Endothelial cell (in vitro differentiated cells): ENCODE data around the gene ACKR2. TPM values are rescaled to one million over a fixed set of nuclear protein-coding genes. Genes with fewer than 3 reads are reported as not detected.

Source experiments
- DNase-seq: peaks from one replicate; pipeline ENCODE4 v3.0.0; 2021; ENCODE audit warnings: low spot score
- H3K27ac Mint-ChIP-seq: one replicate; pipeline ENCODE4 v1.8.0; 2021; ENCODE audit warnings: mixed read lengths, inconsistent platforms; ENCODE audit not compliant: unreplicated experiment
- H3K27me3 Mint-ChIP-seq: one replicate; pipeline ENCODE4 v1.8.0; 2021; ENCODE audit warnings: mild to moderate bottlenecking, moderate library complexity, mixed read lengths, inconsistent platforms; ENCODE audit not compliant: unreplicated experiment
- H3K36me3 Mint-ChIP-seq: one replicate; pipeline ENCODE4 v1.8.0; 2021; ENCODE audit warnings: mild to moderate bottlenecking, low read depth, mixed read lengths, inconsistent platforms; ENCODE audit not compliant: unreplicated experiment
- H3K4me1 Mint-ChIP-seq: one replicate; pipeline ENCODE4 v1.8.0; 2021; ENCODE audit warnings: mild to moderate bottlenecking, mixed read lengths, inconsistent platforms; ENCODE audit not compliant: unreplicated experiment
- H3K4me3 Mint-ChIP-seq: one replicate; pipeline ENCODE4 v1.8.0; 2021; ENCODE audit warnings: mild to moderate bottlenecking, mixed read lengths, inconsistent platforms; ENCODE audit not compliant: unreplicated experiment
- H3K9me3 Mint-ChIP-seq: one replicate; pipeline ENCODE4 v1.8.0; 2021; ENCODE audit warnings: mixed read lengths, inconsistent platforms; ENCODE audit not compliant: unreplicated experiment
- total RNA-seq: library from RNA; stranded (reverse); fragmentation: NEBNext Ultra II Directional; extraction: Animal tissue kit (Norgen Biotek cat#: 25700); gene quantifications from one replicate; pipeline ENCODE4 v1.2.1, GENCODE V29; 2021; ENCODE audit not compliant: unreplicated experiment
- TF ChIP-seq, protein P1 (sequence below): fragments of 200-600 bp; sonication (generic); IDR thresholded peaks from one replicate; pipeline ENCODE4 v1.5.0; 2021; ENCODE audit warnings: antibody characterized with exemption; ENCODE audit not compliant: unreplicated experiment

The ACKR2 gene
- total RNA-seq, 1 donor from 2014 or later: 3.8 TPM

DNA sequence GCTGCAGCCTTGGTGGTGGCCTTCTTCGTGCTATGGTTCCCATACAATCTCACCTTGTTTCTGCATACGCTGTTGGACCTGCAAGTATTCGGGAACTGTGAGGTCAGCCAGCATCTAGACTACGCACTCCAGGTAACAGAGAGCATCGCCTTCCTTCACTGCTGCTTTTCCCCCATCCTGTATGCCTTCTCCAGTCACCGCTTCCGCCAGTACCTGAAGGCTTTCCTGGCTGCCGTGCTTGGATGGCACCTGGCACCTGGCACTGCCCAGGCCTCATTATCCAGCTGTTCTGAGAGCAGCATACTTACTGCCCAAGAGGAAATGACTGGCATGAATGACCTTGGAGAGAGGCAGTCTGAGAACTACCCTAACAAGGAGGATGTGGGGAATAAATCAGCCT lies 56.0 kb downstream of the ACKR2 start:
- Mint-ChIP-seq H3K4me1 (no peaks in the 10 kb centered on the region), H3K9me3 (no peaks in the 10 kb centered on the region), H3K27ac (no peak overlapping the region), H3K27me3 (peaks cover 7% of the 10 kb centered on the region), H3K4me3 (no peak overlapping the region), H3K36me3 (peaks cover 4% of the 10 kb centered on the region)
- TF ChIP-seq, protein P1, sequence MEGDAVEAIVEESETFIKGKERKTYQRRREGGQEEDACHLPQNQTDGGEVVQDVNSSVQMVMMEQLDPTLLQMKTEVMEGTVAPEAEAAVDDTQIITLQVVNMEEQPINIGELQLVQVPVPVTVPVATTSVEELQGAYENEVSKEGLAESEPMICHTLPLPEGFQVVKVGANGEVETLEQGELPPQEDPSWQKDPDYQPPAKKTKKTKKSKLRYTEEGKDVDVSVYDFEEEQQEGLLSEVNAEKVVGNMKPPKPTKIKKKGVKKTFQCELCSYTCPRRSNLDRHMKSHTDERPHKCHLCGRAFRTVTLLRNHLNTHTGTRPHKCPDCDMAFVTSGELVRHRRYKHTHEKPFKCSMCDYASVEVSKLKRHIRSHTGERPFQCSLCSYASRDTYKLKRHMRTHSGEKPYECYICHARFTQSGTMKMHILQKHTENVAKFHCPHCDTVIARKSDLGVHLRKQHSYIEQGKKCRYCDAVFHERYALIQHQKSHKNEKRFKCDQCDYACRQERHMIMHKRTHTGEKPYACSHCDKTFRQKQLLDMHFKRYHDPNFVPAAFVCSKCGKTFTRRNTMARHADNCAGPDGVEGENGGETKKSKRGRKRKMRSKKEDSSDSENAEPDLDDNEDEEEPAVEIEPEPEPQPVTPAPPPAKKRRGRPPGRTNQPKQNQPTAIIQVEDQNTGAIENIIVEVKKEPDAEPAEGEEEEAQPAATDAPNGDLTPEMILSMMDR: no peak
- DNase-seq: no peak

DNA sequence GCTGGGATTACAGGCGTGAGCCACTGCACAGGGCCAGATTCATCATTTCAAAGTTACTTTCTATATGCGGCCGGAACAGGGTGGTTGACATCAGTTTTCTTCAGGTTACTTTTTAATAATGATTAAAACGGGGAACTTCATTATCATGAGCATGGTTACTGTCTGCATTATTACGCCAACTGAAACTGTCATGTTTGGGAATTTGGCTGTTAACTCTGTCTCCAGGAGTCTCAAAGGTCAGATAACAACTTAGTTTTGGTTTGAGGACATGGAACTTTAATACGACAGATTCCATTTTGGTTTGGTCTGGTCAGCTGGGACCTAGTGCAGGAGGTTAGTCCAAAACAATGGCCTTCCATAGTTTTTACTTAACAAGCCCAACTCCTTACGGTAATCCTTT lies 57.9 kb downstream of the ACKR2 start:
- no peaks in the 10 kb centered on the region for H3K4me1 Mint-ChIP-seq
- no peaks in the 10 kb centered on the region for H3K9me3 Mint-ChIP-seq
- H3K27me3 Mint-ChIP-seq: peaks cover 7% of the 10 kb centered on the region
- H3K36me3 Mint-ChIP-seq: peaks cover 4% of the 10 kb centered on the region
- no peak overlapping the region for H3K4me3 Mint-ChIP-seq
- TF ChIP-seq, protein P1: no peak
- H3K27ac Mint-ChIP-seq: no peak overlapping the region
- no peak for DNase-seq

DNA sequence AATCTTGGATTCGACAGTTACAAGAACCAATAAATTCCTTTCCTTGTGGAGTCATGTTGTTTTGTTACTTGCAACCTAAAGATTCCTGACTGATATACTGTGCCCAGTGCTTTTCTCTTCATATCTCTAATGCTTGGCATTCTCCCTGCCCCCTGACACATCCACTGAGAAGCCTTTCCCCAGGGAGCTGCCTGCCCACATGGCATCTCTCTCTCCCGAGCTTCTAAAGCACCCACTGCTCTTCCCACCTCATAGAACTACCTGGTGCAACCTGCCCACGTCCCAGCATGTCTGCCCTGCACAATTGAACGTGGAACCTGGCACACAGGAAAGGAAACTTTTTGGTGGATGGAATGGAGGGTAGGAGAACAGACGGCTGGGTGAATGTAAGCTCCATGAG lies 59.6 kb downstream of the ACKR2 start:
- no peaks in the 10 kb centered on the region for H3K9me3 Mint-ChIP-seq
- peaks cover 4% of the 10 kb centered on the region for H3K36me3 Mint-ChIP-seq
- peaks cover 5% of the 10 kb centered on the region for H3K27me3 Mint-ChIP-seq
- TF ChIP-seq, protein P1: no peak
- H3K4me1 Mint-ChIP-seq: no peaks in the 10 kb centered on the region
- no peak for DNase-seq
- no peak overlapping the region for H3K27ac Mint-ChIP-seq
- H3K4me3 Mint-ChIP-seq: no peak overlapping the region

DNA sequence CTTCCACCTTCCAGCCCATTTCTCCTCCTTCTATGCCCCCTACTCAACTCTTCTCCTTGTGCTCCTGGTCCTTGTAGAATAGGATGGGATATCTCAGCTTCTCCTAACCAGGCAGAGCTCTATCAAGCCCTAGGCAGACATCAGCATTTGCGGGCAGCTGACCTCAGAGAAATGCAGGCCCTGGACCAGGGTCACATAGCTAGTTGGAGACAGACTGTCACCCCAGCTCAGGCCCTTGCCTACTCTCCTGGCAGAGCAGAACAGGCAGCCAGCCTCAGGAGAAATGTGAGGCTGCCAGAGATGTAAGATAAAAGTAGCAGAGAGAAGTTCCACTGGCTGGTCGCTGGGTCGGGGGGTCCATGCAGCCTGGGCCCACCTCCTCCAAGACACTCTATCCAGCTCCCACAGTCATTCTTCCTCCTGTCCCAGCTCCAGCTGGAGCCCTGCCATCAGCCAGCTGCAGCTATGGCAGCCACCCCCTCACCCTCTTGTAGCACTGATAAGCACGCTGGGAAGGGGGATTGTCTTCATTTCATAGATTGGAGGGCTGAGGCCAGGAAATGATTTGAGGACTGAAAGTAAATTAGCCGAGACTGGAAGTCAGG lies 62.4 kb downstream of the ACKR2 start:
- no peak for DNase-seq
- TF ChIP-seq, protein P1: no peak
- Mint-ChIP-seq H3K36me3 (peaks cover 4% of the 10 kb centered on the region), H3K4me3 (no peak overlapping the region), H3K27me3 (peaks cover 5% of the 10 kb centered on the region), H3K27ac (no peak overlapping the region), H3K4me1 (no peaks in the 10 kb centered on the region), H3K9me3 (no peaks in the 10 kb centered on the region)

DNA sequence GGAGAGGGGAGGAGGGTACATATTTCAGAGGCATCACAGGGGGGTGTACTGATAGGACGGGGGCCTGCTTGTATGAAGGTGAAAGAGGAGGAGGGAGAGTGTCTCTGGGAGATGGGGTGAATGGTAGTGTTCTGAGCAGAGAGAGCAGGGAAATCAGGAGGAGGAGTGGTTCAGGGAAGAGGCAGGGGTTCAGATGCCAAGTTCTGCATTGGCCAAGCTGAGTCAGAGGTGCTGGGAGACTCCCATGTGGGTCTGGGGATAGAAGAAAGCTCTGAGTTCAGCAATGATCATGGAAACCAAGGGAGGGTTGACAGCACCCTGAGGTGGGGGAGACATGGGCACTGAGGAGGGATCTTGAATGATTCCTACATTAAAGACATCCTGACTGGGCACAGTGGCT lies 63.5 kb downstream of the ACKR2 start:
- TF ChIP-seq, protein P1: no peak
- no peak overlapping the region for H3K27ac Mint-ChIP-seq
- peaks cover 3% of the 10 kb centered on the region for H3K27me3 Mint-ChIP-seq
- no peak overlapping the region for H3K4me3 Mint-ChIP-seq
- peaks cover under 1% of the 10 kb centered on the region for H3K36me3 Mint-ChIP-seq
- H3K4me1 Mint-ChIP-seq: no peaks in the 10 kb centered on the region
- H3K9me3 Mint-ChIP-seq: no peaks in the 10 kb centered on the region
- no peak for DNase-seq
